ENCODE data around the gene GPR132. TPM values are rescaled to one million over a fixed set of nuclear protein-coding genes. Genes with fewer than 3 reads are reported as not detected.

The GPR132 gene
- total and polyA plus RNA-seq, 2 donors from 2014 or later: 0.17 to 4.2 TPM

GRCh38 chr14:105055736-105056302 lies 9.4 kb downstream of the GPR132 start:
- peaks cover 0 to 7% (median 0%) of the 10 kb centered on the region in 3 donors for H3K4me1 ChIP-seq (ENCODE audit: control insufficient read depth in 2 of 3, insufficient read depth in 2 of 3, low read depth in 1 of 3, low read length in 3 of 3)
- no peak overlapping the region for H3K27ac ChIP-seq (ENCODE audit: low read depth in 2 of 2, low read length in 2 of 2)
- no peaks in the 10 kb centered on the region for H3K9me3 ChIP-seq (ENCODE audit: control insufficient read depth in 2 of 3, insufficient read depth in 1 of 3, low read length in 3 of 3)
- no peak for FAIRE-seq
- no peak overlapping the region for H3K9ac ChIP-seq (ENCODE audit: low read length in 3 of 3)
- intact Hi-C loops (cut with DNase I): no loop called here
- no peaks in the 10 kb centered on the region for H3K27me3 ChIP-seq (ENCODE audit: control insufficient read depth, insufficient read depth, low read length)
- no peak overlapping the region for H3K4me3 ChIP-seq (ENCODE audit: low read length in 3 of 3)
- peak in 2 of 5 donors; percentile 24 to 61 for DNase-seq
- TF ChIP-seq CTCF (IDR thresholded peaks at IDR 0.05; ENCODE audit: borderline replicate concordance, extremely low read depth, insufficient read depth): no peak
- no peaks in the 10 kb centered on the region for H3K36me3 ChIP-seq (ENCODE audit: control insufficient read depth in 2 of 3, insufficient read depth in 3 of 3, low read length in 3 of 3)

- intact Hi-C loops (cut with DNase I): no loop called here
- H3K4me3 ChIP-seq (ENCODE audit: low read length in 3 of 3): no peak overlapping the region
- FAIRE-seq (no peak), DNase-seq (peak in 2 of 5 donors; percentile 36 to 47)
- H3K27me3 ChIP-seq (ENCODE audit: control insufficient read depth, insufficient read depth, low read length): no peaks in the 10 kb centered on the region
- H3K9ac ChIP-seq (ENCODE audit: low read length in 3 of 3): no peak overlapping the region
- H3K36me3 ChIP-seq (ENCODE audit: control insufficient read depth in 2 of 3, insufficient read depth in 3 of 3, low read length in 3 of 3): no peaks in the 10 kb centered on the region
- TF ChIP-seq CTCF (IDR thresholded peaks at IDR 0.05; ENCODE audit: borderline replicate concordance, extremely low read depth, insufficient read depth): no peak
- H3K9me3 ChIP-seq (ENCODE audit: control insufficient read depth in 2 of 3, insufficient read depth in 1 of 3, low read length in 3 of 3): no peaks in the 10 kb centered on the region
- H3K4me1 ChIP-seq (ENCODE audit: control insufficient read depth in 2 of 3, insufficient read depth in 2 of 3, low read depth in 1 of 3, low read length in 3 of 3): peaks cover 0 to 9% (median 0%) of the 10 kb centered on the region in 3 donors
- H3K27ac ChIP-seq (ENCODE audit: low read depth in 2 of 2, low read length in 2 of 2): no peak overlapping the region
These were observed 9.9 kb downstream of the GPR132 start for GRCh38 chr14:105055334-105055733.

- no peak for TF ChIP-seq CTCF (IDR thresholded peaks at IDR 0.05; ENCODE audit: borderline replicate concordance, extremely low read depth, insufficient read depth)
- DNase-seq: peak in 2 of 5 donors; percentile 30 to 67
- Histone ChIP-seq H3K4me3 (ENCODE audit: low read length in 3 of 3) (no peak overlapping the region), H3K9me3 (ENCODE audit: control insufficient read depth in 2 of 3, insufficient read depth in 1 of 3, low read length in 3 of 3) (no peaks in the 10 kb centered on the region), H3K27ac (ENCODE audit: low read depth in 2 of 2, low read length in 2 of 2) (no peak overlapping the region), H3K27me3 (ENCODE audit: control insufficient read depth, insufficient read depth, low read length) (no peaks in the 10 kb centered on the region), H3K36me3 (ENCODE audit: control insufficient read depth in 2 of 3, insufficient read depth in 3 of 3, low read length in 3 of 3) (no peaks in the 10 kb centered on the region), H3K4me1 (ENCODE audit: control insufficient read depth in 2 of 3, insufficient read depth in 2 of 3, low read depth in 1 of 3, low read length in 3 of 3) (peaks cover 0 to 7% (median 0%) of the 10 kb centered on the region in 3 donors), H3K9ac (ENCODE audit: low read length in 3 of 3) (no peak overlapping the region)
- no peak for FAIRE-seq
- intact Hi-C loops (cut with DNase I): no loop called here
These were observed 11.2 kb downstream of the GPR132 start for GRCh38 chr14:105053996-105054395.

GRCh38 chr14:105053421-105053820 lies 11.8 kb downstream of the GPR132 start:
- peaks cover 0 to 5% (median 0%) of the 10 kb centered on the region in 3 donors for H3K4me1 ChIP-seq (ENCODE audit: control insufficient read depth in 2 of 3, insufficient read depth in 2 of 3, low read depth in 1 of 3, low read length in 3 of 3)
- H3K27me3 ChIP-seq (ENCODE audit: control insufficient read depth, insufficient read depth, low read length): no peaks in the 10 kb centered on the region
- no peak for FAIRE-seq
- no peaks in the 10 kb centered on the region for H3K36me3 ChIP-seq (ENCODE audit: control insufficient read depth in 2 of 3, insufficient read depth in 3 of 3, low read length in 3 of 3)
- no peak overlapping the region for H3K27ac ChIP-seq (ENCODE audit: low read depth in 2 of 2, low read length in 2 of 2)
- H3K9me3 ChIP-seq (ENCODE audit: control insufficient read depth in 2 of 3, insufficient read depth in 1 of 3, low read length in 3 of 3): no peaks in the 10 kb centered on the region
- no peak overlapping the region for H3K4me3 ChIP-seq (ENCODE audit: low read length in 3 of 3)
- H3K9ac ChIP-seq (ENCODE audit: low read length in 3 of 3): no peak overlapping the region
- intact Hi-C loops (cut with DNase I): no loop called here
- TF ChIP-seq CTCF (IDR thresholded peaks at IDR 0.05; ENCODE audit: borderline replicate concordance, extremely low read depth, insufficient read depth): no peak
- DNase-seq: no peak
